Measurements from ENCODE around the gene NKIRAS1.
"Not testable (repeated sequence)": the region's sequence is repeated elsewhere in the genome, so short reads cannot be mapped to it uniquely, and the experiment has no call there.

NKIRAS1 gene

GRCh38 chr3:23919628-23920027 lies 2.8 kb upstream of the NKIRAS1 start:
- TF ChIP-seq CTCF (IDR thresholded peaks at IDR 0.05; ENCODE audit: low read depth, low read length), result no peak
- H3K4me3 ChIP-seq (ENCODE audit: low read depth, low read length), result no peak overlapping the region
- in situ Hi-C loops (cut with HindIII; ENCODE audit: low sequenced_read_pairs), result no loop called here
- no peak for DNase-seq (ENCODE audit: low read depth, low spot score)

- in situ Hi-C loops (cut with HindIII; ENCODE audit: low sequenced_read_pairs); DNase-seq (ENCODE audit: low read depth, low spot score): not testable (repeated sequence)
- H3K4me3 ChIP-seq (ENCODE audit: low read depth, low read length), result peak overlapping the region; percentile 98
Observed at GRCh38 chr3:23918331-23918730, 1.5 kb upstream of the NKIRAS1 start.

- DNase-seq (ENCODE audit: low read depth, low spot score); in situ Hi-C loops (cut with HindIII; ENCODE audit: low sequenced_read_pairs): not testable (repeated sequence)
- peak overlapping the region; percentile 98 for H3K4me3 ChIP-seq (ENCODE audit: low read depth, low read length)
Observed at GRCh38 chr3:23917679-23918303, 1.0 kb upstream of the NKIRAS1 start.

- no peak for DNase-seq (ENCODE audit: low read depth, low spot score)
- in situ Hi-C loops (cut with HindIII; ENCODE audit: low sequenced_read_pairs), result no loop called here
- TF ChIP-seq CTCF (IDR thresholded peaks at IDR 0.05; ENCODE audit: low read depth, low read length), result no peak
- peak overlapping the region; percentile 98 for H3K4me3 ChIP-seq (ENCODE audit: low read depth, low read length)
Observed at GRCh38 chr3:23916152-23916885, 471 bp downstream of the NKIRAS1 start.

GRCh38 chr3:23915537-23916108 lies 1.2 kb downstream of the NKIRAS1 start:
- DNase-seq (ENCODE audit: low read depth, low spot score), result peak; percentile 76
- H3K4me3 ChIP-seq (ENCODE audit: low read depth, low read length), result peak overlapping the region; percentile 98
- in situ Hi-C loops (cut with HindIII; ENCODE audit: low sequenced_read_pairs), result no loop called here
- no peak for TF ChIP-seq CTCF (IDR thresholded peaks at IDR 0.05; ENCODE audit: low read depth, low read length)

- TF ChIP-seq CTCF (IDR thresholded peaks at IDR 0.05; ENCODE audit: low read depth, low read length), result no peak
- no peak overlapping the region for H3K4me3 ChIP-seq (ENCODE audit: low read depth, low read length)
- in situ Hi-C loops (cut with HindIII; ENCODE audit: low sequenced_read_pairs), result no loop called here
- no peak for DNase-seq (ENCODE audit: low read depth, low spot score)
Observed at GRCh38 chr3:23913873-23914743, 2.7 kb downstream of the NKIRAS1 start.

- DNase-seq (ENCODE audit: low read depth, low spot score), result no peak
- no peak overlapping the region for H3K4me3 ChIP-seq (ENCODE audit: low read depth, low read length)
- in situ Hi-C loops (cut with HindIII; ENCODE audit: low sequenced_read_pairs), result no loop called here
- TF ChIP-seq CTCF (IDR thresholded peaks at IDR 0.05; ENCODE audit: low read depth, low read length), result no peak
Observed at GRCh38 chr3:23913182-23913581, 3.6 kb downstream of the NKIRAS1 start.

- H3K4me3 ChIP-seq (ENCODE audit: low read depth, low read length); in situ Hi-C loops (cut with HindIII; ENCODE audit: low sequenced_read_pairs); DNase-seq (ENCODE audit: low read depth, low spot score): not testable (repeated sequence)
Observed at GRCh38 chr3:23912335-23912734, 4.5 kb downstream of the NKIRAS1 start.

Measured in astrocyte of the spinal cord (primary cell).